Erythroblast (primary cell): ENCODE data around the gene MAL.

Experiments used
- GATA1 ChIP-seq: IDR thresholded peaks from 2 replicates; pipeline ENCODE4 v1.6.1; 2011; ENCODE audit warnings: low read depth, mild to moderate bottlenecking, control low read depth, low read length, moderate library complexity
- POLR2A ChIP-seq: IDR thresholded peaks from 2 replicates; pipeline ENCODE4 v1.6.1; 2011; ENCODE audit warnings: mild to moderate bottlenecking, low read length

- TF ChIP-seq POLR2A (no peak), GATA1 (no peak)
Observed at GRCh38 chr2:95062242-95063085, 37.0 kb downstream of the MAL start.
